Smooth muscle cell (in vitro differentiated cells): Measurements from ENCODE around the gene AMBRA1. TPM values are rescaled to one million over a fixed set of nuclear protein-coding genes. Genes with fewer than 3 reads are reported as not detected.
"Not testable (repeated sequence)": the region's sequence is repeated elsewhere in the genome, so short reads cannot be mapped to it uniquely, and the experiment has no call there.

Experiments
- DNase-seq: peaks from one replicate; lab custom pipeline; 2025; ENCODE audit not compliant: unreplicated experiment; lab: John Stamatoyannopoulos, UW
- H2AFZ ChIP-seq: fragments of 200-600 bp; sonication (generic); 2 replicates; pipeline ENCODE4 v1.6.0; 2016; ENCODE audit warnings: antibody characterized with exemption, low read depth, mild to moderate bottlenecking
- H3F3A ChIP-seq: fragments of 200-600 bp; sonication (generic); 2 replicates; pipeline ENCODE4 v1.6.0; 2017; ENCODE audit warnings: antibody characterized with exemption, low read depth
- H3K27ac ChIP-seq: fragments of 200-600 bp; sonication (generic); 2 replicates; pipeline ENCODE4 v1.5.1; 2016; ENCODE audit warnings: low read depth, mild to moderate bottlenecking
- H3K27me3 ChIP-seq: fragments of 200-600 bp; sonication (generic); 2 replicates; pipeline ENCODE4 v1.6.1; 2016; ENCODE audit warnings: low read depth, mild to moderate bottlenecking
- H3K36me3 ChIP-seq: fragments of 200-600 bp; sonication (generic); 2 replicates; pipeline ENCODE4 v1.5.1; 2016; ENCODE audit warnings: low read depth
- H3K4me1 ChIP-seq: fragments of 200-600 bp; sonication (generic); 2 replicates; pipeline ENCODE4 v1.5.1; 2016; ENCODE audit warnings: low read depth
- H3K4me2 ChIP-seq: fragments of 200-600 bp; sonication (generic); 2 replicates; pipeline ENCODE4 v1.6.0; 2016; ENCODE audit warnings: mild to moderate bottlenecking
- H3K4me3 ChIP-seq: fragments of 200-600 bp; sonication (generic); 2 replicates; pipeline ENCODE4 v1.5.1; 2016; ENCODE audit warnings: mild to moderate bottlenecking
- H3K79me2 ChIP-seq: fragments of 200-600 bp; sonication (generic); 2 replicates; pipeline ENCODE4 v1.6.0; 2016; ENCODE audit warnings: low read depth, mild to moderate bottlenecking
- H3K9ac ChIP-seq: fragments of 200-600 bp; sonication (generic); 2 replicates; pipeline ENCODE4 v1.6.0; 2016; ENCODE audit warnings: low read depth
- H3K9me3 ChIP-seq: fragments of 200-600 bp; sonication (generic); replicated peaks from 2 replicates; pipeline ENCODE4 v1.5.1; 2016; ENCODE audit warnings: low read depth
- H4K20me1 ChIP-seq: fragments of 200-600 bp; sonication (generic); 2 replicates; pipeline ENCODE4 v1.6.0; 2016; ENCODE audit warnings: low read depth
- WGBS: methylation state at CpG from one replicate; pipeline ENCODE4 v1.1.7; 2016; ENCODE audit warnings: low lambda C conversion rate; 5-methylcytosine and 5-hydroxymethylcytosine counted together
- polyA plus RNA-seq: library from polyadenylated mRNA; unstranded; fragments of >200 nt; fragmentation: Nextera tagmentation; extraction: Ambion mirVana; gene quantifications from 2 replicates; pipeline ENCODE4 v1.2.1, GENCODE V29; 2016
- total RNA-seq: library from RNA; depleted of rRNA; stranded (reverse); fragments of >200 nt; gene quantifications from 2 replicates; pipeline ENCODE4 v1.2.3, GENCODE V29; 2014
- TF ChIP-seq, protein P1 (sequence below): fragments of 200-600 bp; sonication (generic); IDR thresholded peaks from 2 replicates; pipeline ENCODE4 v1.5.1; 2017; ENCODE audit warnings: borderline replicate concordance, mild to moderate bottlenecking, antibody characterized with exemption; ENCODE audit not compliant: insufficient read depth, poor library complexity, severe bottlenecking

Gene AMBRA1
- total and polyA plus RNA-seq, 2 experiments from 2014 or later = 10.3 to 38.3 TPM

- Histone ChIP-seq H3K36me3 (no peaks in the 10 kb centered on the region), H3F3A (peaks cover 3% of the 10 kb centered on the region), H2AFZ (no peak within 1 kb of the TSS), H3K79me2 (no peaks in the 10 kb centered on the region), H3K9me3 (no peaks in the 10 kb centered on the region), H3K4me1 (peaks cover 8% of the 10 kb centered on the region), H3K27me3 (no peaks in the 10 kb centered on the region), H3K27ac (peak within 1 kb of the TSS; percentile 76), H3K4me2 (peak within 1 kb of the TSS; percentile 100), H3K4me3 (peak within 1 kb of the TSS; percentile 78), H4K20me1 (peaks cover 11% of the 10 kb centered on the region), H3K9ac (peak within 1 kb of the TSS; percentile 83)
- 0% methylated on average over 22 of the region's 96 CpGs for WGBS
- no peak for DNase-seq
- TF ChIP-seq, protein P1, sequence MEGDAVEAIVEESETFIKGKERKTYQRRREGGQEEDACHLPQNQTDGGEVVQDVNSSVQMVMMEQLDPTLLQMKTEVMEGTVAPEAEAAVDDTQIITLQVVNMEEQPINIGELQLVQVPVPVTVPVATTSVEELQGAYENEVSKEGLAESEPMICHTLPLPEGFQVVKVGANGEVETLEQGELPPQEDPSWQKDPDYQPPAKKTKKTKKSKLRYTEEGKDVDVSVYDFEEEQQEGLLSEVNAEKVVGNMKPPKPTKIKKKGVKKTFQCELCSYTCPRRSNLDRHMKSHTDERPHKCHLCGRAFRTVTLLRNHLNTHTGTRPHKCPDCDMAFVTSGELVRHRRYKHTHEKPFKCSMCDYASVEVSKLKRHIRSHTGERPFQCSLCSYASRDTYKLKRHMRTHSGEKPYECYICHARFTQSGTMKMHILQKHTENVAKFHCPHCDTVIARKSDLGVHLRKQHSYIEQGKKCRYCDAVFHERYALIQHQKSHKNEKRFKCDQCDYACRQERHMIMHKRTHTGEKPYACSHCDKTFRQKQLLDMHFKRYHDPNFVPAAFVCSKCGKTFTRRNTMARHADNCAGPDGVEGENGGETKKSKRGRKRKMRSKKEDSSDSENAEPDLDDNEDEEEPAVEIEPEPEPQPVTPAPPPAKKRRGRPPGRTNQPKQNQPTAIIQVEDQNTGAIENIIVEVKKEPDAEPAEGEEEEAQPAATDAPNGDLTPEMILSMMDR = no peak
Measured at GRCh38 chr11:46381048-46381818, 212.6 kb downstream of the AMBRA1 start, which contains the start of gene MDK. Gene MDK, plus strand, starts transcription at chr11:46381669. Its CDS starts 389 bp downstream, at chr11:46382058.

DNA sequence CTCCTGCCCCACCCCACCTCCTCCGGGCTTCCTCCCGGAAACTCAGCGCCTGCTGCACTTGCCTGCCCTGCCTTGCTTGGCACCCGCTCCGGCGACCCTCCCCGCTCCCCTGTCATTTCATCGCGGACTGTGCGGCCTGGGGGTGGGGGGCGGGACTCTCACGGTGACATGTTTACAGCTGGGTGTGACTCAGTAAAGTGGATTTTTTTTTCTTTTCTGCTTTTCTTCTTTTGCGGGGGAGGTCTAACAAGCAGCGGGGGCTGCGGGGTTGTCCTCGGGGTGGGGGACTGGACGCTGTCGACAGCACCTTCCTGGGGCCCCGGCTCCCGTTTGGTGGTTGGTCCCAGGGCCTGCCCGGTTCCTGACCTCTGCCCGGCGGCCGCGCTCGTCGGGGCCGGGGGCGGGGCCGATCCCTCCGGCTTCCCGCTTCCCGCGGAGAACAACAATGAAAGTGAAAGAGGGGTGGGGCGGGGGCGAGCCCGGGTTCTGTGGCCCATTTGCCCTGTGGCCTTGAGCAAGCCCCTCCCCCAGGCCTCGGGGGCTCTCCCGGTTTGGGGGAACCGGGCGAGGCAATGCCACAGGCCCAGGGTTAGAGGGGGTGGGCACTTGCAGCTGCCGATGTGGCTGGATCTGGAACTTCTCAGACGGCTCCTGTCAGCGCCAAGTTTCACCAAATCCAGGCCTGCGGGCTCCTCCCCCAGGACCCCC, 213.3 kb downstream of the AMBRA1 start:
- H3K4me3 ChIP-seq = peak overlapping the region; percentile 78
- DNase-seq = no peak
- H4K20me1 ChIP-seq = peaks cover 11% of the 10 kb centered on the region
- no peaks in the 10 kb centered on the region for H3K36me3 ChIP-seq
- peak overlapping the region; percentile 83 for H3K9ac ChIP-seq
- TF ChIP-seq, protein P1 = no peak
- H3K4me1 ChIP-seq = peaks cover 8% of the 10 kb centered on the region
- H3K4me2 ChIP-seq = peak overlapping the region; percentile 100
- 1% methylated on average over 35 of the region's 45 CpGs for WGBS
- peaks cover 3% of the 10 kb centered on the region for H3F3A ChIP-seq
- no peaks in the 10 kb centered on the region for H3K9me3 ChIP-seq
- no peaks in the 10 kb centered on the region for H3K27me3 ChIP-seq
- no peak overlapping the region for H2AFZ ChIP-seq
- H3K79me2 ChIP-seq = no peaks in the 10 kb centered on the region
- H3K27ac ChIP-seq = peak overlapping the region; percentile 76

DNA sequence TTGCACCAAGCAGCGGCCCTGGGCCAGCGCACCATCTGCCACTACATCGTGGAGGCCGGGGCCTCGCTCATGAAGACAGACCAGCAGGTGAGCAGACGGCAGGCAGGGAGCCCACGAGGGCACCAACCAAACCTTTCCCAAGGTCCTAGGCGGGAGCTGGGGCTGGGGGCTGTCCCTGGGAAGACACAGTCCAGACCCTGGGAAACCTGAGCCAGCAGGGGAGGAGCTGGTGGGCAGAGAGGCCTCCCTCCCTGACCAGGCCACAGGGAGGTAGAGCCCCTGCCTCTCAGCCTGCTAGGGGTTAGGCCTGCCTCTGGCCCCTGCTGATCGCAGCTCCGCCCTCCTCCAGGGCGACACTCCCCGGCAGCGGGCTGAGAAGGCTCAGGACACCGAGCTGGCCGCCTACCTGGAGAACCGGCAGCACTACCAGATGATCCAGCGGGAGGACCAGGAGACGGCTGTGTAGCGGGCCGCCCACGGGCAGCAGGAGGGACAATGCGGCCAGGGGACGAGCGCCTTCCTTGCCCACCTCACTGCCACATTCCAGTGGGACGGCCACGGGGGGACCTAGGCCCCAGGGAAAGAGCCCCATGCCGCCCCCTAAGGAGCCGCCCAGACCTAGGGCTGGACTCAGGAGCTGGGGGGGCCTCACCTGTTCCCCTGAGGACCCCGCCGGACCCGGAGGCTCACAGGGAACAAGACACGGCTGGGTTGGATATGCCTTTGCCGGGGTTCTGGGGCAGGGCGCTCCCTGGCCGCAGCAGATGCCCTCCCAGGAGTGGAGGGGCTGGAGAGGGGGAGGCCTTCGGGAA, 214.1 kb downstream of the AMBRA1 start:
- not testable (repeated sequence) for DNase-seq, H3K9ac ChIP-seq, H3K9me3 ChIP-seq, H3K79me2 ChIP-seq, H3K36me3 ChIP-seq, H3K4me1 ChIP-seq, H2AFZ ChIP-seq, H3K27me3 ChIP-seq, H3F3A ChIP-seq
- Histone ChIP-seq H4K20me1 (peaks cover 11% of the 10 kb centered on the region), H3K4me3 (peak overlapping the region; percentile 78), H3K4me2 (peak overlapping the region; percentile 100), H3K27ac (peak overlapping the region; percentile 76)
- 22% methylated on average over 32 of the region's 36 CpGs for WGBS
